ENCODE measurements around the gene FCN1.

FCN1 gene

GRCh38 chr9:134962065-134962972 is 44.6 kb upstream of the FCN1 start:
- no peak overlapping the region for H3K4me2 ChIP-seq (ENCODE audit: low read length)
- no peak for TF ChIP-seq CTCF (IDR thresholded peaks at IDR 0.05)
- no peak overlapping the region for H2AFZ ChIP-seq
- H3K36me3 ChIP-seq (ENCODE audit: control insufficient read depth, insufficient read depth, low read length), result no peaks in the 10 kb centered on the region
- no peaks in the 10 kb centered on the region for H3K9me3 ChIP-seq (ENCODE audit: control insufficient read depth, low read length)
- no peak overlapping the region for H3K27ac ChIP-seq
- H3K4me3 ChIP-seq (ENCODE audit: low read depth, low read length), result no peak overlapping the region
- no peak overlapping the region for H3K9ac ChIP-seq
- peaks cover 4% of the 10 kb centered on the region for H3K4me1 ChIP-seq
- no peaks in the 10 kb centered on the region for H3K79me2 ChIP-seq
- H3K27me3 ChIP-seq (ENCODE audit: control insufficient read depth, insufficient read depth, low read length), result no peaks in the 10 kb centered on the region

GRCh38 chr9:134961331-134962064 is 43.8 kb upstream of the FCN1 start:
- Histone ChIP-seq H3K36me3 (ENCODE audit: control insufficient read depth, insufficient read depth, low read length) (no peaks in the 10 kb centered on the region), H3K27me3 (ENCODE audit: control insufficient read depth, insufficient read depth, low read length) (no peaks in the 10 kb centered on the region), H3K9ac (no peak overlapping the region), H3K4me1 (no peaks in the 10 kb centered on the region), H3K4me2 (ENCODE audit: low read length) (no peak overlapping the region), H2AFZ (no peak overlapping the region), H3K27ac (no peak overlapping the region), H3K9me3 (ENCODE audit: control insufficient read depth, low read length) (no peaks in the 10 kb centered on the region), H3K4me3 (ENCODE audit: low read depth, low read length) (no peak overlapping the region), H3K79me2 (no peaks in the 10 kb centered on the region)
- no peak for TF ChIP-seq CTCF (IDR thresholded peaks at IDR 0.05)

DNA sequence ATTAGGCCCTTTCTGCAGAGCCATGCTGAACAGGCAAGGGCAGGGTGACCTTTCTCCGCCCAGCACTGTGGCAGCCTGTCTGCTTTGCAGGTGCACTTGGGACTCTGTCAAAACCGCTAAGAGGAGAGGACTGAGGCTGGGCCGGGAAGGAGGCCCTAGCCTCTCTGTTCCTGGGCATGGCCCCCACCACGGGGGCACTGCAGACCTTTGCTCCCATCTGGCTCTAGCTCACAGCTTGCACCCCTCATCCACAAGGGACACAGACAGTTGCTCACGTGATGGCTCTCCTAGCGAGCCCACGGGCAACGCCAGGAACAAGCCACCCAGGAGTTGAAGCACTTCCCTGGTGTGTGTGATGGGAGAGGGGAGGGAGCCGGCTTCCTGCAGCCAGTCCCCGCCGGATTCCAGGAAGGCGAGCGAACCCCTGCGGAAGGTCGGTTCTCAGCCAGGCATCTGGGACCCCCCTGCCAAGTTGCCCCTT is 43.0 kb upstream of the FCN1 start:
- H3K9me3 ChIP-seq (ENCODE audit: control insufficient read depth, low read length), result no peaks in the 10 kb centered on the region
- no peak for TF ChIP-seq CTCF (IDR thresholded peaks at IDR 0.05)

DNA sequence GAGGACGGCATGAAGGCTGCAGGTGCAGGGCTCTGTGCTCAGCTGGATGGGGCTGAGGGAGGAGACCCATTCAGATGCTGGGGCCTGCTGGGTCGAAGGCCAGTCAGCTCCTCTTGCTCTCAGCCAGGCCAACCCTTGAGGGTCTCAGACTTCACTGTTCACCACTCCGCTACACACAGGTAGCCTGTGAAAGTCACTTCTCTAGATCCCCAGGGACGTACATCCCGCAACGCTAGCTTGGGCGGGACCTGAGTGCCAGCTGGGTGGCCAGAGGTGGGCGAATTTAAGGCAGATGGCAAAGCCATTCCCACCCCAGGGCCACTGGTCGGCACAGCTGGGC is 42.2 kb upstream of the FCN1 start:
- no peak overlapping the region for H3K4me3 ChIP-seq (ENCODE audit: low read depth, low read length)
- no peaks in the 10 kb centered on the region for H3K36me3 ChIP-seq (ENCODE audit: control insufficient read depth, insufficient read depth, low read length)
- no peaks in the 10 kb centered on the region for H3K27me3 ChIP-seq (ENCODE audit: control insufficient read depth, insufficient read depth, low read length)
- H3K27ac ChIP-seq, result no peak overlapping the region
- no peaks in the 10 kb centered on the region for H3K9me3 ChIP-seq (ENCODE audit: control insufficient read depth, low read length)
- H3K4me2 ChIP-seq (ENCODE audit: low read length), result no peak overlapping the region
- no peak for TF ChIP-seq CTCF (IDR thresholded peaks at IDR 0.05)
- no peak overlapping the region for H2AFZ ChIP-seq
- H3K9ac ChIP-seq, result no peak overlapping the region
- no peaks in the 10 kb centered on the region for H3K4me1 ChIP-seq
- no peaks in the 10 kb centered on the region for H3K79me2 ChIP-seq

More for the DNA sequence above, 43.0 kb upstream of the FCN1 start:
- Histone ChIP-seq H3K36me3 (ENCODE audit: control insufficient read depth, insufficient read depth, low read length) (no peaks in the 10 kb centered on the region), H3K79me2 (no peaks in the 10 kb centered on the region), H2AFZ (no peak overlapping the region), H3K9ac (no peak overlapping the region), H3K27ac (no peak overlapping the region), H3K4me1 (no peaks in the 10 kb centered on the region), H3K4me3 (ENCODE audit: low read depth, low read length) (no peak overlapping the region), H3K27me3 (ENCODE audit: control insufficient read depth, insufficient read depth, low read length) (no peaks in the 10 kb centered on the region), H3K4me2 (ENCODE audit: low read length) (no peak overlapping the region)
